Measurements from ENCODE around the gene TBC1D9B.
"Not testable (repeated sequence)": the region's sequence is repeated elsewhere in the genome, so short reads cannot be mapped to it uniquely, and the experiment has no call there.

TBC1D9B gene

DNA sequence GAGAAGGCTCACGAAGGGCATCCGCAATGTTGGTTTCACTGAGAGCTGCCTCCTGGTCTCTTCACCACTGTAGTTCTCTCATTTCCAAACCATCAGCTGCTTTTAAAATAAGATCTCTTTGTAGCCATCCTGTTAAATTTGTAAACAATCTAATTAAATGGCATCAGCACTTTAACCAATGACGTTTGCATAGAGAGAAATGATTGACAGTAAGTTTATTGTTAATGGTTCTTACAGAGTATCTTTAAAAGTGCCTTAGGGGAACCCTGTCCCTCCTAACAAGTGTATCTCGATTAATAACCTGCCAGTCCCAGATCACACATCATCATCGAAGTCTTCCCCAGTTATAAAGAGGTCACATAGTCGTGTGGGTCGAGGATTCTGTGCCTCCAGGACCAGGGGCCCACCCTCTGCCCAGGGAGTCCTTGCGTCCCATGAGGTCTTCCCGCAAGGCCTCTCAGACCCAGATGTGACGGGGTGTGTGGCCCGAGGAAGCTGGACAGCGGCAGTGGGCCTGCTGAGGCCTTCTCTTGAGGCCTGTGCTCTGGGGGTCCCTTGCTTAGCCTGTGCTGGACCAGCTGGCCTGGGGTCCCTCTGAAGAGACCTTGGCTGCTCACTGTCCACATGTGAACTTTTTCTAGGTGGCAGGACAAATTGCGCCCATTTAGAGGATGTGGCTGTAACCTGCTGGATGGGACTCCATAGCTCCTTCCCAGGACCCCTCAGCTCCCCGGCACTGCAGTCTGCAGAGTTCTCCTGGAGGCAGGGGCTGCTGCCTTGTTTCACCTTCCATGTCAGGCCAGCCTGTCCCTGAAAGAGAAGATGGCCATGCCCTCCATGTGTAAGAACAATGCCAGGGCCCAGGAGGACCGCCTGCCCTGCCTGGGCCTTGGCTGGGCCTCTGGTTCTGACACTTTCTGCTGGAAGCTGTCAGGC is 70.4 kb downstream of the TBC1D9B start:
- DNase-seq (ENCODE audit: low read depth): no peak

DNA sequence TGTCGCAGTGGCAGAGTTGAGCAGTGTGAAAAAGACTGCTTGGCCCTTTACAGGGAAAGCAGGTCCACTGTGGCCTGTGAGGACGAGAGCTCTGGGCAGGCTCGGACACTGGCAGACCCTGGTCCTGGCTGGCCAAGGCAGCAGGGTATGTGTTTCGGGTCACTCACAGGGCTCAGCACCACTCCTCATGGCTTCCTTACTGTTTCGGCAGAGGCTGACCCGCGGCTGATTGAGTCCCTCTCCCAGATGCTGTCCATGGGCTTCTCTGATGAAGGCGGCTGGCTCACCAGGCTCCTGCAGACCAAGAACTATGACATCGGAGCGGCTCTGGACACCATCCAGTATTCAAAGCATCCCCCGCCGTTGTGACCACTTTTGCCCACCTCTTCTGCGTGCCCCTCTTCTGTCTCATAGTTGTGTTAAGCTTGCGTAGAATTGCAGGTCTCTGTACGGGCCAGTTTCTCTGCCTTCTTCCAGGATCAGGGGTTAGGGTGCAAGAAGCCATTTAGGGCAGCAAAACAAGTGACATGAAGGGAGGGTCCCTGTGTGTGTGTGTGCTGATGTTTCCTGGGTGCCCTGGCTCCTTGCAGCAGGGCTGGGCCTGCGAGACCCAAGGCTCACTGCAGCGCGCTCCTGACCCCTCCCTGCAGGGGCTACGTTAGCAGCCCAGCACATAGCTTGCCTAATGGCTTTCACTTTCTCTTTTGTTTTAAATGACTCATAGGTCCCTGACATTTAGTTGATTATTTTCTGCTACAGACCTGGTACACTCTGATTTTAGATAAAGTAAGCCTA is 71.3 kb downstream of the TBC1D9B start:
- no peak for DNase-seq (ENCODE audit: low read depth)

DNA sequence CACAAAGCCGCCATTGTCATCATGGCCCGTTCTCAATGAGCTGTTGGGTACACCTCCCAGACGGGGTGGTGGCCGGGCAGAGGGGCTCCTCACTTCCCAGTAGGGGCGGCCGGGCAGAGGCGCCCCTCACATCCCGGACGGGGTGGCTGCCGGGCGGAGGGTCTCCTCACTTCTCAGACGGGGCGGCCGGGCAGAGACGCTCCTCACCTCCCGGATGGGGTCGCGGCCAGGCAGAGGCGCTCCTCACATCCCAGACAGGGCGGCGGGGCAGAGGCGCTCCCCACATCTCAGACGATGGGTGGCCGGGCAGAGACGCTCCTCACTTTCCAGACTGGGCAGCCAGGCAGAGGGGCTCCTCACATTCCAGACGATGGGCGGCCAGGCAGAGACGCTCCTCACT is 72.8 kb downstream of the TBC1D9B start:
- not testable (repeated sequence) for DNase-seq (ENCODE audit: low read depth)

GRCh38 chr5:179834120-179834519 is 73.6 kb downstream of the TBC1D9B start:
- no peak for DNase-seq (ENCODE audit: low read depth)

- DNase-seq (ENCODE audit: low read depth): no peak
Observed at GRCh38 chr5:179833709-179834070, 74.0 kb downstream of the TBC1D9B start.

DNA sequence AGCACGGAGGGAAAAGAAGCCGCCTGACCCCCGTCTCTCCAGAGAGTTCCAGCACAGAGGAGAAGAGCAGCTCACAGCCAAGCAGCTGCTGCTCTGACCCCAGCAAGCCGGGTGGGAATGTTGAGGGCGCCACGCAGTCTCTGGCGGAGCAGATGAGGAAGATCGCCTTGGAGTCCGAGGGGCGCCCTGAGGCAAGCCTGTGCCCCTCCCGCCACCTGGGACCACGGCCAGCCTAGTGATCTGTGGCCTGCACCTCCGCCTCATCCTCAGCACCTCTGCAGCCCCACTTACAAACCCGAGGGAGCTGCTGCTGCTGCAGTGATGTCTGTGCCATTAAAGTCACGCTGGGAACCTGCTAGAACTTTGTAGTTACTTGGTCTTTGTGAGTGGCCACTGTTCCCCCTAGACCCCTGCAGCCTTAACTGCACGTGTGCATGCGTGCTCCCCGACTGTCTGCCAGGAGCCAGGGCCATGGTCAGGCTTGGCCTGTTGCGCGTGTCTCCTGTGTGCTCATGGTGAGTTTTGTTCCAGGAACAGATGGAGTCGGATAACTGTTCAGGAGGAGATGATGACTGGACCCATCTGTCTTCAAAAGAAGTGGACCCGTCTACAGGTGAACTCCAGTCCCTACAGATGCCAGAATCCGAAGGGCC is 74.5 kb downstream of the TBC1D9B start:
- DNase-seq (ENCODE audit: low read depth): no peak

DNA sequence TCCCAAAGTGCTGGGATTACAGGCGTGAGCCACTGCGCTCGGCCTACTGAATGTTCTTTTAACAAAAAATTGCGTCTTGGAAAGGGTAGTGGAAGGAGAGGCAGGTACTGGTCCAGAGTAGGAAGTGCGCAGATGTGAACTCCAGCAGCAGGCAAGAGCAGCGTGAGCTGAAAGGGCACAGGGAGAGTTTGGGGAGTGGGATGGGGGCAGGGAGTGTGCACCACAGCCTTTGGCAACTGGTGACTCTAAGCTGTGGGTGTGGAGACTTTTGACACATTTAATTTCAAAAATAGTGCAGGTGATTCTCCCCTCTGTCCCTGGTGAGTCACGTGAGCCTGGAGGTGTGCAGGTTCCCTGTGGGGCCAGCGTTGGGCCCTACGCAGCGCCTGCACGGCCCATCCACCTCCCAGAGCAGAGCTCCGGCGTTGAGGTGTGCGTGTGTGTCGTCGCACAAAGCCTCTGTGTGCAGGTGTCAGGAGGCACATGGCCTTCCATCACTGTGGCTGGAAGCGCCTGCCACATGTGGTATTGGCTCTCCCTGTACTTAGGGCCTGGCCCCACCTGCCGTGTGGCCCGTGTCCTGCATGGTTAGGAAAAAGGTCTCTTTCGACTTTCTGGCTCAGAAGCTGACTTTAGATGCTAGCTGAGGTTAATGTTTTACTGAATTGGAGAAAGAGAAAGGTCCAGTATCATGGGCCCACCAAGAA is 75.5 kb downstream of the TBC1D9B start:
- DNase-seq (ENCODE audit: low read depth): no peak

- DNase-seq (ENCODE audit: low read depth): no peak
Observed at GRCh38 chr5:179830818-179831468, 76.8 kb downstream of the TBC1D9B start.

DNA sequence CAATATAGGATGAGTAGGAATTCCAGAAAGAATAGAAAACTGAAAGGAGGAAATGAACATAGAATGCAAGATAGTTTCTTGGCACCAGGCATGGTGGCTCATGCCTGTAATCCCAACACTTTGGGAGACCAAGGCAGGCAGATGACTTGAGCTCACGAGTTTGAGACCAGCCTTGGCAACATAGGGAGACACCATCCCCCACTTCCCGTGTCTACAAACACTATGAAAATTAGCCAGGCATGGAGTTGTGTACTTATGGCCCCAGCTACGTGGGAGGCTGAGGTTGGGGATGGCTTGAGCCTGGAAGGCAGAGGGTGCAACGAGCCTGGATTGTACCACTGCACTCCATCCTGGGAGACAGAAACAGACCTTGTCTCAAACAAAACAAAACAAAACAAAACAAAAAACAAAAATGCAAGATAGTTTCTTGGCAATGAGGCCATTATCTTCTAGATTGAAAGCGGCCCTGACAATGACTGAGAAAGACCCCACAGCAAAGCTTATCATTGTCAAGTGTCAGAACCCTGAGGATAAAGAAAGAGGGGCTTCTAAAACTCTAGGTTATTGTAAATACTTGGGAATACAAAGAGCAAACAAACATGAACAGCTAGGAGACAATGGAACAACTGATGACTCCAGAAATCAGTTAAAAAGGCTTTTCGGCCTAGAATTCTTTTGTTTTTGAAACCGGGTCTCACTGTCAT is 77.8 kb downstream of the TBC1D9B start:
- DNase-seq (ENCODE audit: low read depth): no peak

- DNase-seq (ENCODE audit: low read depth): no peak
Observed at GRCh38 chr5:179828756-179829421, 78.8 kb downstream of the TBC1D9B start.

DNA sequence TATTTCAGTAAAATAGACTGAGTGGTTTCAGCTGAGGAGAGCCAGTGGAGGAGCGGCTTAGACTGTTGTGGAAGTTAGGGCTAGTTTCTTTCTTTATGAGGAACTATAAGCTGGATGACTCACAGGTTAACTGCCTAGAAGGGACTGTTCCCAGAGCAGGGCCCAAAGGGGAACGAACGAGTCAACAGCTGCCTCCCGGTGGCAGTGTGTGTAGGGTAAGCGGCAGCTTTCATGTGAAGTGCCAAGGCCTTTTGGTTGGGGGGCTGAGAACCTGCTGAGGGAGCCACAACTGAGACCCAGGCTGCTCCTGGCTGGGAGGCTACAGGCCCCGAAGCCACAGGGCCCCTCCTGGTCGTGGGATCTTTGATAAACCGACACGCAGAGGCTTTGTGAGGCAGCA is 80.0 kb downstream of the TBC1D9B start:
- DNase-seq (ENCODE audit: low read depth): no peak

GRCh38 chr5:179825655-179826182 is 82.0 kb downstream of the TBC1D9B start:
- no peak for DNase-seq (ENCODE audit: low read depth)

- no peak for DNase-seq (ENCODE audit: low read depth)
Observed at GRCh38 chr5:179824745-179825112, 83.0 kb downstream of the TBC1D9B start.

DNA sequence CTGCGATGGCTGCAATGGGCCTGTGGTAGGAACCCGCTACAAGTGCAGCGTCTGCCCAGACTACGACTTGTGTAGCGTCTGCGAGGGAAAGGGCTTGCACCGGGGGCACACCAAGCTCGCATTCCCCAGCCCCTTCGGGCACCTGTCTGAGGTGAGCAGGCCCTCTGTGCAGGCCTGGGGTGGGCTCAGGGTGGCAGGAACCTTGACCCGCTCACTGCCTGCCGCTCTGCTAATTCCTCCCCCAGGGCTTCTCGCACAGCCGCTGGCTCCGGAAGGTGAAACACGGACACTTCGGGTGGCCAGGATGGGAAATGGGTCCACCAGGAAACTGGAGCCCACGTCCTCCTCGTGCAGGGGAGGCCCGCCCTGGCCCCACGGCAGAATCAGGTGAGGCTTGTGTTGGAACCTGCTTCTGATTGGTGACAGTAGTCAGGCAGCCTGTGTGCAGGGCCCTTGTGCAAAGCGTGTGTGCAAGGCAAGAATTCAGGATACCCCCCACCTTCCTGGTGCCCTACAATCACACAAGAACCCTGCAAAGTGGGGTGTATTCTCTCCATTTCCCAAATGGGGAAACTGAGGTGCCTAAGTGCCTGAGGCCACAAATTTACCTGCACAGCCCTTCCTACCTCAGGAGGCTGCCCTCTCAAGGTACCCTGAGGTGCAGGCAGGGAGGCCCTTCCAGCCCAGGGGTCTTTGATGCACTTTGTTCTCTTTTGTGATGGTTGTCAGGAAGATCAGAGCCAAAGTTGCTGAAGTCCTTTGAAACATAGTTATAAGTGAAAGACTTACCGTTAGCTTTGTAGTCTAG is 83.6 kb downstream of the TBC1D9B start:
- DNase-seq (ENCODE audit: low read depth): no peak

- no peak for DNase-seq (ENCODE audit: low read depth)
Observed at GRCh38 chr5:179822444-179822990, 85.2 kb downstream of the TBC1D9B start.

DNA sequence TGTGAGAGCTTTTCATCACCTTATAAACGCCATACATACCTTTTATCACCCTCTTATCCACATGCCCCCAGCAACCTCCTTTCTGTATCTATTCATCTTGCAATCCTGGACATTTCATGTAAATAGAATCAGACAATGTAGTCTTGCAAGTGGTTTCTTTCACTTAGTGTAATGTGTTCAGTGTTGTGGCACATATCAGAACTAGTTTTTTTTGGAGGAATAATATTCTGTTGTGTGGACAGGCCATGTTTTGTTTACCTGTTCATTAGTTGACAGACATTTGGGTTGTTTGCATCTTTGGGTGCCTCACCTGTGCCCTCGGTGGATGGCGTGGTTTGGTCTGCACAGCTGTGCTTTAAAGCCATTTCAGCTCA is 85.7 kb downstream of the TBC1D9B start:
- no peak for DNase-seq (ENCODE audit: low read depth)

DNA sequence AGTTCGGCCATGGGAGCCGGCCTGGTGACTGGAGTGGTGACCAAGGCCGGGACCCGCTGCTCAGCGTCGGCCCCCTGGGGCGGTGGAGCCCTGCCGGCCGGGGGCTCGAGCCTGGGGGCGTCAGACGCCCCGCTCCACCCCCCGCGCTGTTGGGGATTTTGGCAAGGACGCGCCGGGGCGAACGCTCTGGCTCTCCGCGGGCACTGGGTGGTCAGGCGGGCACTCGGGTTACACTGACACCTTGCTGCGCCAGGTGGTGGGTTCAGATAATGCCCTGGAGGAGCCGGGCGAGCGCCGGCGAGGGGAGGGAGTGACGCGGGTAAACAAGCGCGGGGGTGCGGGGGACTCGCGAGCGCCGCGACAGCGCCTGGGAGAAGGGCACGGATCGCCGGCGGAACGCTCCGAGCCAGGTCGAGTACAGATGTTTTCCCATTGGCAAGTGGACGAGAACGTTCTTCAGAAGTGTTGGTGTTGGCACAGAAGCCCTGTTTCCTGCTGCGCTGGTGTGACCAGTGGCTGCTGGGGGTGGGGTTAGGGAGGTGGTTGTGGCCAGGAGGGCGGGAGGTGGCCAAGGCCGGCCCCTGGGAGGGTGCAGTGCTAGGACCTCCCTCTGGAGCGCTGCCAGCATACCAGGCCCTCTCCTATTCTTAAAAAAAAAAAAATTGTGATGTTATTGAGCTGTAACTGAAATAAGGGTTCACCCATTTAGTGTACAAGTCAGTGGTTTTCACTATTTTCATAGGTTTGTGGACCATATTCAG is 86.2 kb downstream of the TBC1D9B start:
- peak; percentile 76 for DNase-seq (ENCODE audit: low read depth)

All from activated T-cell treated with anti-CD3 and anti-CD28 coated beads for 1 hour (primary cell).